ENCODE data around the gene VTCN1.

DNA sequence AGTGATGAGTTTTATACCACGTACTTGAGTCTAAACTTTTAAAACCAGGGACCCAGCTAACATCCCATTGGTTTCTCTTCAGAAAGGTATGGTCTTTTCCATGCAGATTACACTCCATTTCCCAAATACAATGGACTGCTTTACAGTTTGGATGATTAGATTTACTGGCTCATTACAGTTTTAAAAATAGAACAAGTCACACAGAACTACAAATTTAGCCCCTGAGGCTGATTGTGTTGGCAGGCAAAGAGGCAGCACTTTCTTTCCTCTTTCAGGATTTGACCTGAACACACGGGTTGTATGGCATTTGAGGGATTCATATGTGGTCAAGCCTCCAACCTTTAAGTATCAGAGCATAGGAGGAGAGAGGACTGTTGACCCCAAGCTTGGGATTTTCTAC lies 21.8 kb upstream of the VTCN1 start:
- no peak for TF ChIP-seq SOX6 (IDR thresholded peaks at IDR 0.05)
- no peak for TF ChIP-seq SOX6 (CRISPR knock-in tag; IDR thresholded peaks at IDR 0.05)
- no peak for TF ChIP-seq EP300 (IDR thresholded peaks at IDR 0.05; ENCODE audit: low read depth in 2 of 2, low read length in 2 of 2)
- no peak for TF ChIP-seq EP300 (CRISPR knock-in tag; IDR thresholded peaks at IDR 0.05; ENCODE audit: borderline replicate concordance)
- TF ChIP-seq KLF13 (CRISPR knock-in tag; IDR thresholded peaks at IDR 0.05): no peak
- TF ChIP-seq, protein P1, sequence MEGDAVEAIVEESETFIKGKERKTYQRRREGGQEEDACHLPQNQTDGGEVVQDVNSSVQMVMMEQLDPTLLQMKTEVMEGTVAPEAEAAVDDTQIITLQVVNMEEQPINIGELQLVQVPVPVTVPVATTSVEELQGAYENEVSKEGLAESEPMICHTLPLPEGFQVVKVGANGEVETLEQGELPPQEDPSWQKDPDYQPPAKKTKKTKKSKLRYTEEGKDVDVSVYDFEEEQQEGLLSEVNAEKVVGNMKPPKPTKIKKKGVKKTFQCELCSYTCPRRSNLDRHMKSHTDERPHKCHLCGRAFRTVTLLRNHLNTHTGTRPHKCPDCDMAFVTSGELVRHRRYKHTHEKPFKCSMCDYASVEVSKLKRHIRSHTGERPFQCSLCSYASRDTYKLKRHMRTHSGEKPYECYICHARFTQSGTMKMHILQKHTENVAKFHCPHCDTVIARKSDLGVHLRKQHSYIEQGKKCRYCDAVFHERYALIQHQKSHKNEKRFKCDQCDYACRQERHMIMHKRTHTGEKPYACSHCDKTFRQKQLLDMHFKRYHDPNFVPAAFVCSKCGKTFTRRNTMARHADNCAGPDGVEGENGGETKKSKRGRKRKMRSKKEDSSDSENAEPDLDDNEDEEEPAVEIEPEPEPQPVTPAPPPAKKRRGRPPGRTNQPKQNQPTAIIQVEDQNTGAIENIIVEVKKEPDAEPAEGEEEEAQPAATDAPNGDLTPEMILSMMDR (CRISPR knock-in tag; IDR thresholded peaks at IDR 0.05): no peak
- no peak for TF ChIP-seq POLR2A (IDR thresholded peaks at IDR 0.05; ENCODE audit: insufficient read depth in 1 of 2, low read depth in 2 of 2, low read length in 2 of 2)
- no peak for TF ChIP-seq ZNF737 (CRISPR knock-in tag; IDR thresholded peaks at IDR 0.05; ENCODE audit: borderline replicate concordance)
- no peak for TF ChIP-seq ZNF891 (CRISPR knock-in tag; IDR thresholded peaks at IDR 0.05)

Data from HepG2 (cell line).